COR-L47 (cell line): ENCODE data around the gene ZNF19.
"Not testable (repeated sequence)": the region's sequence is repeated elsewhere in the genome, so short reads cannot be mapped to it uniquely, and the experiment has no call there.

Experiments
- DNase-seq: peaks from one replicate; lab custom pipeline; 2025; lab: John Stamatoyannopoulos, UW

ZNF19 gene

DNA sequence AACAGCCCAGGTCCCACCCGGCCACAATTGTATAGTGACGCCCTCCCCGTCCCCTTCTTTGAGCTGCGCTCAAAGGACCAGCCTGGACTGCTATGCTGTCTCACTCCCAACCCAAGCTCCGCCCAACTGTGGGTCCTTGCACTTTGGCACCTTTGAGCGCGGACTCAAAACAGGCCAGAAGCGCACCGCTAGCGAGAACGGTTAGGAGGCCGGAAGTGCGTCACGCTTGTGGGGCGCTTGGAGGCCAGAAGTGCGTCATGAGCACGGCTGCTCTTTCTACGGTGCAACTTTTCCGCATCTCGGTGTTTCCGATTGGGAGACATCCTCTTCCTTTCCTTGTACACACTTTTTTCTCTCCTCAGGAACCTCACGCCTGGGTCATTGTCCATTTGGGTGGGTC is at the start of gene ZNF19:
TSS of gene ZNF19 (minus strand) at position 203 of the 400 bp plus-strand sequence. CDS start 7,210 bp downstream, outside the sequence.
- DNase-seq = no peak

DNA sequence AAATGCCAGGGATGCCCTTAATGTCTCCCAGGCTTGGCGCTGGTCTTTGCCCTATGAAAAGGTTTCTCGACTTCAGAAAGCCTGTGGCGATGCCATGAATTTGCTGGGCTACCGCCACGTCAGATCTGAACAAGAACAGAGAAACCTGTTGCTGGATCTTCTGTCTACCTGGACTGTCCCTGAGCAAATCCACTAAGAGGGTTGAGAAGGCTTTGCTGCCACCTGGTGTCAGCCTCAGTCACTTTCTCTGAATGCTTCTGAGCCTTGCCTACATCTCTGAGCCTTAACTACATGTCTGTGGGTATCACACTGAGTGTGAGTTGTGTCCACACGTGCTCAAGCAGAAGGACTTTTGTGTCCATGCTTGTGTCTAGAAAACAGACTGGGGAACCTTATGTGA is 48.5 kb upstream of the ZNF19 start:
- DNase-seq = peak; percentile 33

GRCh38 chr16:71536752-71537499 is 47.8 kb upstream of the ZNF19 start:
- no peak for DNase-seq

DNA sequence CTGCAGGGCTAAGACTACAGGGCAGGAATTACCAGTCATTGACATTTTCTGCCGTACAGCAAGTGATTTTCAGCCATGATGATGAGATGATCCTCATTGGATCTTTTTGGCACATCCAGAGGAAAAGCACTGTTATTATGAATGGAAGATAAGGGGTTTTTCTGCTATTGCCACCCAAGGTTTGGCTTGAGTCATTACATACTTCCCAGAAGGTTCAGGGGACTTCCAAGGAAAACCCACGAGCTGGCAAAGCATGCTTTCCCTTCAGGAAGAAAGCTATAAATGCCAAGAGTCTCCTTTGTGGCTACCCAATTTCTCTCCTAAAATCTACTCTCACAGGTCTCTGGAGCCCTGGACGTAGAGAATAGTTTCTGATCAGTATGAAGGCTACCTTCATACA is 43.2 kb upstream of the ZNF19 start:
- no peak for DNase-seq

GRCh38 chr16:71528863-71529262 is 39.7 kb upstream of the ZNF19 start:
- DNase-seq = no peak

DNA sequence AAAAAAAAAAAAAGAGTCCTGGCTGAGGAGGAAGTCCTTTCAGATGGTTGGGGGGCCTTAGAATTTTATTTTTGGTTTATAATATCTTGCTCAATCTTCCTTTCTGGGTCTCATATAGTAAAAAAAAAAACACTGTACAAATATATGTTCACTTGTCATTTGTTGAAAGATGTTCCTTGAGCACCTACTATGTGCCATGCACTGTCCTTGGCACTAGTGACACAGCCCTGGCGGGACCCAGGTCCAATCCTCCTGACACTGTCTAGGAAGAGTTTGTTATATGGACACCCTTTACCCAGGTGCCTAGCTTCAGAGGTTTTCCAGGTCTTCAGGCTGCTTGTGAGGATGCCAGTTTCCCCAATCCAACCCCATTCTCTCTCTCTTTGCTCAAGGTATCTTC is 39.1 kb upstream of the ZNF19 start:
- DNase-seq = no peak

GRCh38 chr16:71526111-71526631 is 37.0 kb upstream of the ZNF19 start, which contains the start of gene CHST4:
Gene CHST4 (plus strand): TSS chr16:71526426. CDS start chr16:71536678, 10,252 bp downstream.
- no peak for DNase-seq

DNA sequence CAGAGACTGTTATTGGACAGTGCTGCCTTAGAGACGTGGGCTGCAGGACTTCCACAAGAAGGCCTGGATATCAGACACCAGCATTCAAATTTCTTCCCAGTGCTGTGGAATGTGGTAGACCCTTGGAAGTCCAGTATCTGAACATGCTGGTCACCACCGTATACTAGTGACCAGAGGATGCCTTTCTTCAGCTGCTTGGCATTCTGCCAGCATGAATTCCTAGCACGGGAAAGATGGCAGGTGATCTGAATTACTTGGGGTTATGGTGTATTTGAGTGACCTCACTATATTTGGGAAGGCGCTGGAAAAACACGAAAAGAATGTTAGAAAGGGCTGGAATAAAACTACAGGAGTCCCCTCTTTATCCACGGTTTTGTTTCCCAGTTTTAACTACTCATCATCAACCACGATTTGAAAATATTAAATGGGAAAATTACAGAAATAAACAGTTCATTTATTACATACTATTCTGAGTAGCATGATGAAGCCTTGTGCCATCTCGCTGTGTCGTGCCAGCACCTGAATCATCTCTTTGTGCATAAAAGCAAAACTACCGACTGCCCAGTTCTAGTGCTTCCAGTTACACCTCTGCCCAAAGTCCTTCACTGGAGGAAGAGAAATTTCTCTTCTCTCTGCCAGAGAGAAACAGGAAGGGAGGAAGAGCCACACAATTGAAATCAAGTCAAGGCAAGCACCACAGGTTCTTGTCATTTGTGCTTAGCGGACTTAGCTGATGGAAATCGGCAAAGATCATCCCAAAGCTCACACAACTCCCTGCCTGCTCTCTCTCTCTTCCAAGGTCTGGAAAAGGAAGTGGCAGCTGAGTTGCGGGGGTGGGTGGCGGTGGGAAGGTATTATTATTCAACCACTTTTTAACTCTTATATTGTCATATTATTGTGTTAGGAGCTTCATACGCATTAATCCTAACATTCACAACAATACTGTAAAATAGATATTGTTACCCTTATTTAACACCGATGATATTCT is 35.7 kb upstream of the ZNF19 start:
- no peak for DNase-seq

GRCh38 chr16:71520550-71520949 is 31.4 kb upstream of the ZNF19 start:
- DNase-seq = no peak

DNA sequence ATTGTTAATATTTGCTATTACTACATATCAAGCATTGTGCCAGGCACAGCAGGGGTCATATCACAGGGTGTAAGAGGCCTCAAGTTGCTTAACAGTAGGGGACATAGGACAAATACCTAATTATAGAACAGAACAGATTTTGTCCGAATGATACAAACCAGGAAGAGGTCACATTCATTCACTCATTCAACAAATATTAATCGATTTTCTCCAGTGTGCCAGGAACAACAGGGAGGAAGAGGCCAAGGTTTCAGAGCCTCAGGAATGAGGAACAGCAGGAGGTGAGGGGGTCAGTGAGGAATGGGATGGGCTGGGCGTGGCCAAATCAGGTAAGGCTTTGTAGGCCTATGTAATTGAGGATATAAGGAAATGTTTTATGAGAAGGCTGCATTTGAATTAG is 25.9 kb upstream of the ZNF19 start:
- no peak for DNase-seq

- no peak for DNase-seq
These were observed 25.4 kb upstream of the ZNF19 start for GRCh38 chr16:71514476-71514875.

DNA sequence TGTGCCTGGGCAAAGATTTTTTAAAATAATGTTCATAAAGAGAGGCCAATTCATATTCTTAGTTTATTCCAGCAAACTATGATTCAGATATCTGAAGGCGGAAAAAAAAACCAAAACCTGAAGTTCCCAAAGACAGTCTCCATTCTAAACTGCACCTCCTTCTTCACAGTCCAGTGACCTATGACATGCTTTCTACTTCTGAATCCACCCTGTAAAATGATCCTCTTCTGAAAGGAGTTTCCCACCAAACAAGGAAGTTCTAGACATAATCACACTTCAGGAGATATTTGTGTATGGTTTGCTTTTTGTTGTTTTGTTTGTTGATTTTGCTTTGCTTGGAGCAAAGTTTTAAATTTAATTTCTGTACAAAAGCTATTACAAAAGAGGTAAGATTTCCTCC is 24.2 kb upstream of the ZNF19 start:
- no peak for DNase-seq

- DNase-seq = no peak
These were observed 17.9 kb upstream of the ZNF19 start for GRCh38 chr16:71507061-71507460.

DNA sequence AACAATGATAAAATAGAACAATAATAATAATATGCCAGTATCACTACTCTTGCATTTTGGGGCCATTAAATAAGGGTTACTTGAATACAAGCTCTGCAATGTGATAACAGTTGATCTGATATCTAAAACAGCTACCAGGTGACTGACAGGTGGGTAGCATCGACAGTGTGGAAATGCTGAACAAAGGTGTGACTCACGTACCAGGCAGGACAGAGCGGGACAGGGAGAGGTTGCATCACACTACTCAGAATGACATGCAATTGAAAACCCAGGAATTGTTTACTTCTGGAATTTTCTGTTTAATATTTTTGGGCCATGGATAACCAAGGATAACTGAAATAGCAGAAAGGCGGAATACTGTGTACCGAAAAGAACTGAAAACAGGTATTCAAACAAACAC is 15.8 kb upstream of the ZNF19 start:
- DNase-seq = no peak

GRCh38 chr16:71504051-71504450 is 14.9 kb upstream of the ZNF19 start:
- not testable (repeated sequence) for DNase-seq

GRCh38 chr16:71501547-71501946 is 12.4 kb upstream of the ZNF19 start:
- no peak for DNase-seq

DNA sequence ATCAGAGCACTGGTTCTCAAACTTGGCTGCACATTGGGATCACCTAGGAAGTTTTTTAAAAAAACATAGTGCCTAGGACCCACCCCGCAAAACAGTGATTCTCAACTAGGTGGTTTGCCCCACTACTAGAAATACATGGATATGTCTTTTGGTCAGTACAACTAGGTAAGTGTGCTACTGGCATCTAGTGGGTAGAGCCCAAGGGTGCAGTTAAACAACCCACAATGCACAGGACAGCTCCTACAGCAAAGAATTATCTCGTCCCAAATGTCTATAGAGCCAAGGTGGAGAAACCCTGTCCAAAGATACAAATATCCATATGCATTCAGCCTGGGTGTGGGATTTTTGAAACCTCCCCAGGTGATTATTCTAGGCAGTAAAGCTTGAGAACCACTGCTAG is 11.8 kb upstream of the ZNF19 start:
- no peak for DNase-seq

GRCh38 chr16:71499775-71500364 is 10.7 kb upstream of the ZNF19 start:
- peak; percentile 3 for DNase-seq

- no peak for DNase-seq
These were observed 8.9 kb upstream of the ZNF19 start for GRCh38 chr16:71498031-71498430.

DNA sequence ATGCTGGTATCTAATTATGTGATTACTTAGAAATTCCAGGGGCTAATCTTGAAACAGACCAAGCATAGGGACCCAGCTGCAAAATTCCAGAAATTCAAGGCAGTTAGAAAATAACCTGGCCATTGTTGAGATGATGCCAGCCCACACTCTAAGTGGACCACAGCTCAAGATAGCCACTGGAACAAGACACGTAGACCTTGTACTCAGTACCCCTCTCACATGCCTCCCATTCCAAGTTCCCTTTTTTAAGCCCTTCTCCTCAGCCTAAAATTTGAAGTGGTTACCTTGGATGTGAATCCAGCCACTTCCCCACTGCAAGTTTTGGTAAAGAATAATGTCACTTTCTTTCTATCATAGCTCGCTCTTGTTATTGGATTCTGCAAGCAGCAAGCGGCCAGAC is 4.1 kb upstream of the ZNF19 start:
- DNase-seq = no peak

GRCh38 chr16:71492786-71493185 is 3.7 kb upstream of the ZNF19 start:
- no peak for DNase-seq

DNA sequence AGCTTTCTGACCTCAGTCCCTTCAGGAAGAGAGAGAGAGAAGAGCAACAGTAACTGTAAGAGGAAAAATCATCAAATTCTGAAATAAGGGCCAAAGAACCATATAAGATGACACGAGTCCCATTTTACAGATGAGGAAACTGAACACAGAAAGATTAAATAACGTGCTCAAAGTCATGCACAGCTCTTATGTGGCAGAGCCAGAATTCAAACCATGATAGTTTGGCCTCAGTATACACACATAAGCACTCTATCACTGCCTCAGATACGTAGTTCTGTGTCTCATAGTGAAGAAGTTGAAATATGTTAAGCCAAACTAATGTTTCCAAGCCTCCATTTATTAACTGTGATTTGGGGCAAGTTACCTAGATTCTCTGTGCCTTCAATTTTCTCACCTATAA is 1.9 kb upstream of the ZNF19 start:
- DNase-seq = no peak
